Transverse colon (tissue), 3 donors: ENCODE data around the gene SDF2.

ENCODE experiments used
- CTCF ChIP-seq, 5 experiments: fragments of 200-600 bp in 3 of 5; fragments of 450-650 bp in 2 of 5; sonication (generic) in 3 of 5; IDR thresholded peaks; 1 replicate in 2 of 5; 2 replicates in 3 of 5; pipeline ENCODE4 v1.5.1; 2016 to 2017; ENCODE audit warnings: antibody characterized with exemption in 5 of 5, inconsistent platforms in 3 of 5, mild to moderate bottlenecking in 2 of 5, moderate library complexity in 1 of 5
- EP300 ChIP-seq: sonication (generic); formaldehyde crosslinking; IDR thresholded peaks from one replicate; pipeline ENCODE4 v1.6.1; 2017; ENCODE audit warnings: antibody characterized with exemption, low read depth
- POLR2A ChIP-seq: fragments of 450-650 bp; IDR thresholded peaks from one replicate; pipeline ENCODE4 v1.6.1; 2016; ENCODE audit warnings: antibody characterized with exemption, mild to moderate bottlenecking, moderate library complexity

- no peak for TF ChIP-seq CTCF (IDR thresholded peaks at IDR 0.05)
- TF ChIP-seq EP300, result no peak
- TF ChIP-seq POLR2A, result no peak
Measured at GRCh38 chr17:28620010-28620409, 41.7 kb downstream of the SDF2 start.
